Ishikawa (cell line): ENCODE results near the gene ZNF281.

ENCODE experiments used
- CEBPB ChIP-seq: IDR thresholded peaks from 2 replicates; pipeline ENCODE4 v1.6.1; 2012
- EGR1 ChIP-seq: IDR thresholded peaks from 2 replicates; pipeline ENCODE4 v1.6.1; 2012
- EP300 ChIP-seq: IDR thresholded peaks from 2 replicates; pipeline ENCODE4 v1.6.1; 2012; ENCODE audit warnings: borderline replicate concordance
- FOXM1 ChIP-seq: IDR thresholded peaks from 2 replicates; pipeline ENCODE4 v1.6.1; 2012; ENCODE audit warnings: low read depth, borderline replicate concordance
- RAD21 ChIP-seq: IDR thresholded peaks from 2 replicates; pipeline ENCODE4 v1.6.1; 2012; ENCODE audit warnings: low read depth
- TAF1 ChIP-seq: IDR thresholded peaks from 2 replicates; pipeline ENCODE4 v1.6.1; 2012; ENCODE audit warnings: low read depth, mild to moderate bottlenecking
- TEAD4 ChIP-seq: IDR thresholded peaks from 2 replicates; pipeline ENCODE4 v1.6.1; 2012
- ZBTB7A ChIP-seq: IDR thresholded peaks from 2 replicates; pipeline ENCODE4 v1.6.1; 2012; ENCODE audit warnings: low read depth
- TF ChIP-seq, protein P1 (sequence below): IDR thresholded peaks from 2 replicates; pipeline ENCODE4 v1.6.1; 2012; ENCODE audit warnings: low read depth, mild to moderate bottlenecking
- TF ChIP-seq, protein P2 (sequence below): IDR thresholded peaks from 2 replicates; pipeline ENCODE4 v1.6.1; 2012

DNA sequence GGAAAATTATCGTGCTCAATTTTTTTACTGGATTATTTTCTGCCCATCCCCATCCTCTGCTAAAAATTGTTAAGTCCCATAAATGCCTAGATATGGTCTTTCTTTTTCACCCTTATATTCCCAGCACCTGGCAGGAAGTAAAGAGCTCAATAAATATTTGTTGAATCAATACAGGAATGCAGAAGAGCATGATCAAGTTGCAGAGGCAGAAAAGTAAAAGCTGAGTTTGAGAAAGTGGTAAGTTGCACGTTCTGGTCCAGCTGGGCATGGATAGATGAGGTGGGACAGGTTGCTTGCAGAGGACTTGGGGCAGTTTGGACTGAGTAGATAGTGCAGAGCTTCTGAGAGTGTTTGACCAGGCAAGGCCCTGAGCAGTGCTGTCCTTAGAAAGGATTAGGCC is 40.1 kb downstream of the ZNF281 start:
- TF ChIP-seq, protein P1, sequence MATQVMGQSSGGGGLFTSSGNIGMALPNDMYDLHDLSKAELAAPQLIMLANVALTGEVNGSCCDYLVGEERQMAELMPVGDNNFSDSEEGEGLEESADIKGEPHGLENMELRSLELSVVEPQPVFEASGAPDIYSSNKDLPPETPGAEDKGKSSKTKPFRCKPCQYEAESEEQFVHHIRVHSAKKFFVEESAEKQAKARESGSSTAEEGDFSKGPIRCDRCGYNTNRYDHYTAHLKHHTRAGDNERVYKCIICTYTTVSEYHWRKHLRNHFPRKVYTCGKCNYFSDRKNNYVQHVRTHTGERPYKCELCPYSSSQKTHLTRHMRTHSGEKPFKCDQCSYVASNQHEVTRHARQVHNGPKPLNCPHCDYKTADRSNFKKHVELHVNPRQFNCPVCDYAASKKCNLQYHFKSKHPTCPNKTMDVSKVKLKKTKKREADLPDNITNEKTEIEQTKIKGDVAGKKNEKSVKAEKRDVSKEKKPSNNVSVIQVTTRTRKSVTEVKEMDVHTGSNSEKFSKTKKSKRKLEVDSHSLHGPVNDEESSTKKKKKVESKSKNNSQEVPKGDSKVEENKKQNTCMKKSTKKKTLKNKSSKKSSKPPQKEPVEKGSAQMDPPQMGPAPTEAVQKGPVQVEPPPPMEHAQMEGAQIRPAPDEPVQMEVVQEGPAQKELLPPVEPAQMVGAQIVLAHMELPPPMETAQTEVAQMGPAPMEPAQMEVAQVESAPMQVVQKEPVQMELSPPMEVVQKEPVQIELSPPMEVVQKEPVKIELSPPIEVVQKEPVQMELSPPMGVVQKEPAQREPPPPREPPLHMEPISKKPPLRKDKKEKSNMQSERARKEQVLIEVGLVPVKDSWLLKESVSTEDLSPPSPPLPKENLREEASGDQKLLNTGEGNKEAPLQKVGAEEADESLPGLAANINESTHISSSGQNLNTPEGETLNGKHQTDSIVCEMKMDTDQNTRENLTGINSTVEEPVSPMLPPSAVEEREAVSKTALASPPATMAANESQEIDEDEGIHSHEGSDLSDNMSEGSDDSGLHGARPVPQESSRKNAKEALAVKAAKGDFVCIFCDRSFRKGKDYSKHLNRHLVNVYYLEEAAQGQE = no peak
- no peak for TF ChIP-seq RAD21
- TF ChIP-seq TAF1 = no peak
- no peak for TF ChIP-seq CEBPB
- no peak for TF ChIP-seq EGR1
- TF ChIP-seq TEAD4 = no peak
- TF ChIP-seq EP300 = no peak
- TF ChIP-seq, protein P2, sequence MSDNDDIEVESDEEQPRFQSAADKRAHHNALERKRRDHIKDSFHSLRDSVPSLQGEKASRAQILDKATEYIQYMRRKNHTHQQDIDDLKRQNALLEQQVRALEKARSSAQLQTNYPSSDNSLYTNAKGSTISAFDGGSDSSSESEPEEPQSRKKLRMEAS = no peak
- TF ChIP-seq ZBTB7A = no peak
- no peak for TF ChIP-seq FOXM1
